H1 (cell line): ENCODE data around the gene TAF11L14.

ENCODE experiments used
- ATF3 ChIP-seq: IDR thresholded peaks from 2 replicates; pipeline ENCODE4 v1.6.1; 2011; ENCODE audit warnings: low read depth, mild to moderate bottlenecking, low read length; ENCODE audit not compliant: insufficient read depth
- CHD2 ChIP-seq: IDR thresholded peaks from 2 replicates; pipeline ENCODE4 v1.6.1; 2012; ENCODE audit warnings: low read length, improper control_type of control experiment
- CTCF ChIP-seq, 3 experiments: IDR thresholded peaks; 1 replicate in 2 of 3; 2 replicates in 1 of 3; pipeline versions ENCODE4 v1.5.1 to v1.6.1; 2011; ENCODE audit warnings: low read length in 3 of 3, mild to moderate bottlenecking in 3 of 3, inconsistent platforms in 2 of 3, low read depth in 1 of 3, moderate library complexity in 1 of 3; ENCODE audit not compliant: insufficient read depth in 1 of 3; ENCODE audit errors: control extremely low read depth in 1 of 3
- EP300 ChIP-seq, 2 experiments: IDR thresholded peaks; 1 replicate in 1 of 2; 2 replicates in 1 of 2; pipeline ENCODE4 v1.6.1; 2011 to 2012; ENCODE audit warnings: low read depth in 2 of 2, low read length in 2 of 2, mild to moderate bottlenecking in 2 of 2, borderline replicate concordance in 1 of 2, inconsistent platforms in 1 of 2, moderate library complexity in 1 of 2
- EZH2 ChIP-seq: fragments of 200-600 bp; sonication (generic); IDR thresholded peaks from 2 replicates; pipeline ENCODE4 v1.7.1; 2012; ENCODE audit warnings: low read depth, mild to moderate bottlenecking, moderate library complexity, low read length, inconsistent platforms; ENCODE audit not compliant: severe bottlenecking
- JUND ChIP-seq: IDR thresholded peaks from 2 replicates; pipeline ENCODE4 v1.6.1; 2011; ENCODE audit warnings: mild to moderate bottlenecking, improper control_type of control experiment, low read length
- POLR2A ChIP-seq, 2 experiments: IDR thresholded peaks; 1 replicate in 1 of 2; 2 replicates in 1 of 2; pipeline ENCODE4 v1.6.1; 2011; ENCODE audit warnings: low read depth in 2 of 2, low read length in 2 of 2, mild to moderate bottlenecking in 2 of 2; ENCODE audit errors: control extremely low read depth in 1 of 2
- POLR2AphosphoS5 ChIP-seq: IDR thresholded peaks from 2 replicates; pipeline ENCODE4 v1.6.1; 2011; ENCODE audit warnings: low read depth, low read length
- SP1 ChIP-seq: IDR thresholded peaks from 2 replicates; pipeline ENCODE4 v1.6.1; 2011; ENCODE audit warnings: low read depth, low read length
- SUZ12 ChIP-seq: fragments of 200-600 bp; sonication (generic); IDR thresholded peaks from 2 replicates; pipeline ENCODE4 v1.6.1; 2012; ENCODE audit warnings: mild to moderate bottlenecking, inconsistent platforms, low read length, moderate library complexity, mixed read lengths
- TAF1 ChIP-seq: IDR thresholded peaks from 2 replicates; pipeline ENCODE4 v1.6.1; 2011; ENCODE audit warnings: mild to moderate bottlenecking, low read depth, low read length
- USF2 ChIP-seq: IDR thresholded peaks from 2 replicates; pipeline ENCODE4 v1.6.1; 2011; ENCODE audit warnings: low read length, improper control_type of control experiment

- TF ChIP-seq SUZ12 (no peak), USF2 (no peak), CTCF (IDR thresholded peaks at IDR 0.05; ENCODE audit: control extremely low read depth in 1 of 3, insufficient read depth in 1 of 3, low read depth in 1 of 3, low read length in 3 of 3) (no peak), SP1 (no peak), POLR2AphosphoS5 (no peak), EP300 (IDR thresholded peaks at IDR 0.05; ENCODE audit: borderline replicate concordance in 1 of 2, low read depth in 2 of 2, low read length in 2 of 2) (no peak), POLR2A (IDR thresholded peaks at IDR 0.05; ENCODE audit: control extremely low read depth in 1 of 2, low read depth in 2 of 2, low read length in 2 of 2) (no peak), CHD2 (no peak), TAF1 (no peak), EZH2 (no peak), ATF3 (no peak), JUND (no peak)
Observed at GRCh38 chr5:17655921-17656320, 21.7 kb downstream of the TAF11L14 start.
